Testis (tissue), 2 donors: ENCODE data around the gene PLOD1.

Experiments used
- CTCF ChIP-seq, 3 experiments: fragments of 450-650 bp in 2 of 3; fragments of 200-600 bp in 1 of 3; sonication (generic) in 1 of 3; IDR thresholded peaks; one replicate each; pipeline ENCODE4 v1.5.1; 2016 to 2019; ENCODE audit warnings: antibody characterized with exemption in 3 of 3, mild to moderate bottlenecking in 2 of 3, moderate library complexity in 1 of 3
- POLR2A ChIP-seq: fragments of 450-650 bp; IDR thresholded peaks from one replicate; pipeline ENCODE4 v1.6.1; 2017; ENCODE audit warnings: antibody characterized with exemption, mild to moderate bottlenecking, moderate library complexity

GRCh38 chr1:12009318-12009947 is 74.9 kb downstream of the PLOD1 start:
- TF ChIP-seq CTCF (IDR thresholded peaks at IDR 0.05) (no peak), POLR2A (no peak)
